ENCODE measurements around the gene HLA-DPA1. TPM values are rescaled to one million over a fixed set of nuclear protein-coding genes. Genes with fewer than 3 reads are reported as not detected.
A peak's percentile ranks its signal among the peaks of the same experiment; 100 is the strongest.

HLA-DPA1 gene
- polyA plus RNA-seq, 1 experiment = 0.10 TPM

- ChIA-PET POLR2A (no interaction called here), CTCF (no interaction called here)
- no peak overlapping the region for H3K4me3 ChIP-seq (ENCODE audit: low read depth, low read length)
- H3K27me3 ChIP-seq (ENCODE audit: control insufficient read depth, insufficient read depth, low read length) = peaks cover 17% of the 10 kb centered on the region
- no peaks in the 10 kb centered on the region; the same call in 1 of the 2 replicates for H3K9me3 ChIP-seq (ENCODE audit: control insufficient read depth, insufficient read depth, low read length)
- DNase-seq (ENCODE audit: low read depth, low spot score) = no peak
- no peak overlapping the region for H3K27ac ChIP-seq (ENCODE audit: low read depth, low read length)
- no peak for TF ChIP-seq CTCF (IDR thresholded peaks at IDR 0.05; ENCODE audit: low read depth, low read length)
Measured at GRCh38 chr6:33091957-33092356, 18.5 kb upstream of the HLA-DPA1 start.

- CTCF ChIA-PET = interaction anchor here (0.6 to 1.3 kb wide), 2 partner anchors 48 to 104 kb away, joined by 5 to 9 read pairs; no protein-coding TSS in a partner anchor
- no peak for DNase-seq (ENCODE audit: low read depth, low spot score)
- no peak overlapping the region for H3K4me3 ChIP-seq (ENCODE audit: low read depth, low read length)
- no peaks in the 10 kb centered on the region; the same call in 1 of the 2 replicates for H3K9me3 ChIP-seq (ENCODE audit: control insufficient read depth, insufficient read depth, low read length)
- H3K27me3 ChIP-seq (ENCODE audit: control insufficient read depth, insufficient read depth, low read length) = peaks cover 20% of the 10 kb centered on the region
- no peak overlapping the region for H3K27ac ChIP-seq (ENCODE audit: low read depth, low read length)
- POLR2A ChIA-PET = no interaction called here
- no peak for TF ChIP-seq CTCF (IDR thresholded peaks at IDR 0.05; ENCODE audit: low read depth, low read length)
Measured at GRCh38 chr6:33088931-33089620, 15.6 kb upstream of the HLA-DPA1 start.

GRCh38 chr6:33088258-33088930 is 14.9 kb upstream of the HLA-DPA1 start:
- peaks cover 20% of the 10 kb centered on the region for H3K27me3 ChIP-seq (ENCODE audit: control insufficient read depth, insufficient read depth, low read length)
- CTCF ChIA-PET = no interaction called here
- DNase-seq (ENCODE audit: low read depth, low spot score) = no peak
- no peak overlapping the region for H3K4me3 ChIP-seq (ENCODE audit: low read depth, low read length)
- H3K27ac ChIP-seq (ENCODE audit: low read depth, low read length) = no peak overlapping the region
- no peaks in the 10 kb centered on the region; the same call in 1 of the 2 replicates for H3K9me3 ChIP-seq (ENCODE audit: control insufficient read depth, insufficient read depth, low read length)
- POLR2A ChIA-PET = no interaction called here
- TF ChIP-seq CTCF (IDR thresholded peaks at IDR 0.05; ENCODE audit: low read depth, low read length) = no peak

- CTCF ChIA-PET = no interaction called here
- Histone ChIP-seq H3K4me3 (ENCODE audit: low read depth, low read length) (no peak overlapping the region), H3K9me3 (ENCODE audit: control insufficient read depth, insufficient read depth, low read length) (no peaks in the 10 kb centered on the region), H3K27me3 (ENCODE audit: control insufficient read depth, insufficient read depth, low read length) (peaks cover 26% of the 10 kb centered on the region), H3K27ac (ENCODE audit: low read depth, low read length) (no peak overlapping the region)
- no peak for DNase-seq (ENCODE audit: low read depth, low spot score)
- POLR2A ChIA-PET = no interaction called here
- no peak for TF ChIP-seq CTCF (IDR thresholded peaks at IDR 0.05; ENCODE audit: low read depth, low read length)
Measured at GRCh38 chr6:33085627-33086026, 12.2 kb upstream of the HLA-DPA1 start.

- ChIA-PET POLR2A (no interaction called here), CTCF (interaction anchor here (0.8 to 1.5 kb wide), 4 partner anchors 10 to 68 kb away, joined by 4 to 6 read pairs (median 6); partner anchors contain the start of gene HLA-DPA1)
- Histone ChIP-seq H3K9me3 (ENCODE audit: control insufficient read depth, insufficient read depth, low read length) (no peaks in the 10 kb centered on the region), H3K4me3 (ENCODE audit: low read depth, low read length) (no peak overlapping the region), H3K27ac (ENCODE audit: low read depth, low read length) (no peak overlapping the region), H3K27me3 (ENCODE audit: control insufficient read depth, insufficient read depth, low read length) (peaks cover 41% of the 10 kb centered on the region)
- DNase-seq (ENCODE audit: low read depth, low spot score) = no peak
- TF ChIP-seq CTCF (IDR thresholded peaks at IDR 0.05; ENCODE audit: low read depth, low read length) = peak; percentile 63
Measured at GRCh38 chr6:33082702-33083101, 9.3 kb upstream of the HLA-DPA1 start.
